WTC11 (cell line): Measurements from ENCODE around the gene DSE. TPM values are rescaled to one million over a fixed set of nuclear protein-coding genes. Genes with fewer than 3 reads are reported as not detected.

Experiments used
- ATAC-seq: fragments of 200-7000 bp; cut with Tn5 transposase; 2 replicates; pipeline ENCODE4 v1.10.0; 2021; ENCODE audit warnings: mild to moderate bottlenecking, moderate library complexity
- CTCF ChIA-PET: fragments of 300-600 bp; sonication (Branson Sonifier 250); formaldehyde crosslinking; loops from one replicate; lab custom pipeline; 2021; ENCODE audit warnings: antibody characterized with exemption; lab: Charles Lee
- POLR2A ChIA-PET: fragments of 350-600 bp; sonication (Branson Sonifier 250); formaldehyde crosslinking; loops from one replicate; lab custom pipeline; 2021; ENCODE audit warnings: antibody characterized with exemption; lab: Charles Lee
- DNase-seq: peaks from one replicate; pipeline ENCODE4 v3.0.0; 2021; ENCODE audit warnings: low spot score
- H3K27ac Mint-ChIP-seq: 2 replicates; pipeline ENCODE4 v1.8.0; 2021; ENCODE audit warnings: mixed read lengths
- H3K27me3 Mint-ChIP-seq: 2 replicates; pipeline ENCODE4 v1.8.0; 2021; ENCODE audit warnings: low read depth, mild to moderate bottlenecking, moderate library complexity, mixed read lengths
- H3K36me3 Mint-ChIP-seq: 2 replicates; pipeline ENCODE4 v1.8.0; 2021; ENCODE audit warnings: mixed read lengths
- H3K4me1 Mint-ChIP-seq: 2 replicates; pipeline ENCODE4 v1.8.0; 2022; ENCODE audit warnings: mixed read lengths
- H3K4me3 Mint-ChIP-seq: 2 replicates; pipeline ENCODE4 v1.8.0; 2021; ENCODE audit warnings: mild to moderate bottlenecking, moderate library complexity, mixed read lengths
- H3K9me3 Mint-ChIP-seq: 2 replicates; pipeline ENCODE4 v1.8.0; 2021; ENCODE audit warnings: mixed read lengths
- ATF1 ChIP-seq: sonication (generic); formaldehyde crosslinking; IDR thresholded peaks from 2 replicates; pipeline ENCODE4 v1.8.1; 2023; ENCODE audit warnings: mild to moderate bottlenecking, moderate library complexity, missing genetic modification reagents
- ETV6 ChIP-seq: sonication (generic); formaldehyde crosslinking; IDR thresholded peaks from 2 replicates; pipeline ENCODE4 v1.8.1; 2022; ENCODE audit warnings: mild to moderate bottlenecking, missing genetic modification reagents
- FOXK1 ChIP-seq: sonication (generic); formaldehyde crosslinking; IDR thresholded peaks from 2 replicates; pipeline ENCODE4 v1.8.0; 2022; ENCODE audit warnings: mild to moderate bottlenecking, moderate library complexity, missing genetic modification reagents
- GTF2I ChIP-seq: fragments of 250-450 bp; sonication (Bioruptor Pico); conservative IDR thresholded peaks from 2 replicates; pipeline ENCODE4 v1.4.0; 2021; ENCODE audit warnings: mild to moderate bottlenecking
- MXD4 ChIP-seq: fragments of 250-450 bp; sonication (Bioruptor Pico); IDR thresholded peaks from 2 replicates; pipeline ENCODE4 v1.8.0; 2021; ENCODE audit warnings: mild to moderate bottlenecking, moderate library complexity, borderline replicate concordance
- TEAD1 ChIP-seq: sonication (generic); formaldehyde crosslinking; IDR thresholded peaks from 2 replicates; pipeline ENCODE4 v1.8.0; 2022; ENCODE audit warnings: mild to moderate bottlenecking, missing genetic modification reagents
- ZNF121 ChIP-seq: sonication (generic); formaldehyde crosslinking; IDR thresholded peaks from 2 replicates; pipeline ENCODE4 v1.8.0; 2023; ENCODE audit warnings: missing genetic modification reagents
- total RNA-seq: library from RNA; stranded (reverse); gene quantifications from 3 replicates; pipeline ENCODE4 v1.2.3, GENCODE V29; 2021
- TF ChIP-seq, protein P1 (sequence below): sonication (generic); formaldehyde crosslinking; conservative IDR thresholded peaks from 2 replicates; pipeline ENCODE4 v1.8.1; 2023; ENCODE audit warnings: mild to moderate bottlenecking, low read depth, missing genetic modification reagents, moderate library complexity
- TF ChIP-seq, protein P2 (sequence below): sonication (generic); formaldehyde crosslinking; IDR thresholded peaks from 2 replicates; pipeline ENCODE4 v1.8.0; 2022; ENCODE audit warnings: mild to moderate bottlenecking, missing genetic modification reagents
- TF ChIP-seq, protein P3 (sequence below): sonication (generic); formaldehyde crosslinking; IDR thresholded peaks from 2 replicates; pipeline ENCODE4 v1.8.1; 2022; ENCODE audit warnings: mild to moderate bottlenecking, moderate library complexity, missing genetic modification reagents
- TF ChIP-seq, protein P4 (sequence below): fragments of 250-450 bp; sonication (Bioruptor Pico); conservative IDR thresholded peaks from 2 replicates; pipeline ENCODE4 v1.9.0; 2021; ENCODE audit warnings: mild to moderate bottlenecking
- TF ChIP-seq, protein P5 (sequence below): sonication (generic); formaldehyde crosslinking; IDR thresholded peaks from 2 replicates; pipeline ENCODE4 v1.8.0; 2022; ENCODE audit warnings: mild to moderate bottlenecking, missing genetic modification reagents
- TF ChIP-seq, protein P6 (sequence below): sonication (generic); formaldehyde crosslinking; IDR thresholded peaks from 2 replicates; pipeline ENCODE4 v1.8.0; 2022; ENCODE audit warnings: missing genetic modification reagents
- TF ChIP-seq, protein P7 (sequence below): sonication (generic); formaldehyde crosslinking; IDR thresholded peaks from 2 replicates; pipeline ENCODE4 v1.8.1; 2023; ENCODE audit warnings: mild to moderate bottlenecking, missing genetic modification reagents
- TF ChIP-seq, protein P8 (sequence below): sonication (generic); formaldehyde crosslinking; IDR thresholded peaks from 2 replicates; pipeline ENCODE4 v1.8.0; 2022; ENCODE audit warnings: mild to moderate bottlenecking, missing genetic modification reagents
- TF ChIP-seq, protein P9 (sequence below): sonication (generic); formaldehyde crosslinking; IDR thresholded peaks from 2 replicates; pipeline ENCODE4 v1.8.1; 2022; ENCODE audit warnings: mild to moderate bottlenecking, missing genetic modification reagents, moderate library complexity, borderline replicate concordance

Gene DSE
- total RNA-seq, 1 experiment from 2014 or later: 78.3 TPM

DNA sequence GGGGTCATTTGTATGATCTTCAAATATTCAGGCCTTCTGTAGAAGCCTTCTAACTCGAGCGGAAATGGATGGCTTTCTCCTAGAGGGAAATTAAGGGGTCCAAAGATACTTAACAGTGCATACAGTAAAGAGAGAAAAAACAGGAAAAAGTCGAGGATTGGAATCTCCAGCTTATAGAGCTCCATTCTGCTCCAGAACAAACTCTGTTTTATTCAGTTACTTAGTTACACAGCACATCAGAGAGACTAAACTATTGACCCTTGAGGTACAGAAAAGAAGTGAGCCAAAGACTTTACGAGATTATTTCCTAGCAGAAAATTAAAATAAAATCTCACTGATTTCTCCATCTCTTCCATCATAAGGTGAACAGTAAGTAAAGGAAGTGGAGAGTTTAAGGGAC lies 43.8 kb upstream of the DSE start (continued):
- TF ChIP-seq, protein P1, sequence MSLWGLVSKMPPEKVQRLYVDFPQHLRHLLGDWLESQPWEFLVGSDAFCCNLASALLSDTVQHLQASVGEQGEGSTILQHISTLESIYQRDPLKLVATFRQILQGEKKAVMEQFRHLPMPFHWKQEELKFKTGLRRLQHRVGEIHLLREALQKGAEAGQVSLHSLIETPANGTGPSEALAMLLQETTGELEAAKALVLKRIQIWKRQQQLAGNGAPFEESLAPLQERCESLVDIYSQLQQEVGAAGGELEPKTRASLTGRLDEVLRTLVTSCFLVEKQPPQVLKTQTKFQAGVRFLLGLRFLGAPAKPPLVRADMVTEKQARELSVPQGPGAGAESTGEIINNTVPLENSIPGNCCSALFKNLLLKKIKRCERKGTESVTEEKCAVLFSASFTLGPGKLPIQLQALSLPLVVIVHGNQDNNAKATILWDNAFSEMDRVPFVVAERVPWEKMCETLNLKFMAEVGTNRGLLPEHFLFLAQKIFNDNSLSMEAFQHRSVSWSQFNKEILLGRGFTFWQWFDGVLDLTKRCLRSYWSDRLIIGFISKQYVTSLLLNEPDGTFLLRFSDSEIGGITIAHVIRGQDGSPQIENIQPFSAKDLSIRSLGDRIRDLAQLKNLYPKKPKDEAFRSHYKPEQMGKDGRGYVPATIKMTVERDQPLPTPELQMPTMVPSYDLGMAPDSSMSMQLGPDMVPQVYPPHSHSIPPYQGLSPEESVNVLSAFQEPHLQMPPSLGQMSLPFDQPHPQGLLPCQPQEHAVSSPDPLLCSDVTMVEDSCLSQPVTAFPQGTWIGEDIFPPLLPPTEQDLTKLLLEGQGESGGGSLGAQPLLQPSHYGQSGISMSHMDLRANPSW (CRISPR knock-in tag): no peak
- TF ChIP-seq, all 79 proteins: peak for 0

DNA sequence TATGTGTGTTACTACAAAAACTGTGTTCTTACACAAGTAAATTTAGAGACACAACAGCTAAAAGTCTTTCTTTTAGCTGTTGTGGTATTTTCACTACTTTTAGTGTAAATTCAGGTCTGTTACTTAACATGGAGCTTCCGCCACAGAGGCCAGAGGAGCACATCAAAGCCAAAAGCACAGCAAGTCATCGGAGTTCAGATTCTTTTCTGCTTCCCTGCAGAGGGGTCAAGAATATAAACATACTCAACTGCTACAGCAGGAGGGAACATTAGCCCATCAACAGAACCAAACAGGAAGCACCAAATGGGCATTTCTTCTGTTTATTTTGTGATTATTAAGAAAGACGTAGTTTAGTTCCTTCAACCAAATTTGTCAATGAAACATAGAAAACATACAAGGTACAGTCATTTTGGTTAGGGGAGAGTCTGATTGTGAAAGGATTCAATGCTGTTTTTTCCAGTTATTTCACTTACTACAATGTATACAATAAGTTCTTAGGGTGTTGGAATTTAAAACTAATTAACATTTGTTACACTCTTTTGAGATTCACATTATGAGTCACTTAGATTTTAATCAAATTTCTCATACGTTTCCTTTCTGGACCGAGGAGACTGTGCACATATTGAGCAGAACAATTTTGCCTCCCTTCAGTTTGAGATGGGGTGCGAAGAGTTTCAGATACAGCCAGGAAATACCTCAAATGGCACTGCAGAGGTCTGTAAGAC lies 42.8 kb upstream of the DSE start:
- H3K27me3 Mint-ChIP-seq: no peaks in the 10 kb centered on the region
- ChIA-PET POLR2A (no interaction called here), CTCF (interaction anchor here (0.5 to 1.4 kb wide), 3 partner anchors 40 to 117 kb away, joined by 3 to 4 read pairs (median 3); no protein-coding TSS in a partner anchor)
- ATAC-seq (peak; percentile 64), DNase-seq (no peak)
- TF ChIP-seq FOXK1 (peak; percentile 66; the same call in 1 of the 2 replicates), ETV6 (CRISPR knock-in tag) (peak; percentile 55; the same call in 1 of the 2 replicates), TEAD1 (CRISPR knock-in tag) (peak; percentile 87; the same call in 1 of the 2 replicates), ZNF121 (CRISPR knock-in tag) (no peak)
- TF ChIP-seq, protein P2, sequence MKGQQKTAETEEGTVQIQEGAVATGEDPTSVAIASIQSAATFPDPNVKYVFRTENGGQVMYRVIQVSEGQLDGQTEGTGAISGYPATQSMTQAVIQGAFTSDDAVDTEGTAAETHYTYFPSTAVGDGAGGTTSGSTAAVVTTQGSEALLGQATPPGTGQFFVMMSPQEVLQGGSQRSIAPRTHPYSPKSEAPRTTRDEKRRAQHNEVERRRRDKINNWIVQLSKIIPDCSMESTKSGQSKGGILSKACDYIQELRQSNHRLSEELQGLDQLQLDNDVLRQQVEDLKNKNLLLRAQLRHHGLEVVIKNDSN (CRISPR knock-in tag): no peak
- TF ChIP-seq, protein P3, sequence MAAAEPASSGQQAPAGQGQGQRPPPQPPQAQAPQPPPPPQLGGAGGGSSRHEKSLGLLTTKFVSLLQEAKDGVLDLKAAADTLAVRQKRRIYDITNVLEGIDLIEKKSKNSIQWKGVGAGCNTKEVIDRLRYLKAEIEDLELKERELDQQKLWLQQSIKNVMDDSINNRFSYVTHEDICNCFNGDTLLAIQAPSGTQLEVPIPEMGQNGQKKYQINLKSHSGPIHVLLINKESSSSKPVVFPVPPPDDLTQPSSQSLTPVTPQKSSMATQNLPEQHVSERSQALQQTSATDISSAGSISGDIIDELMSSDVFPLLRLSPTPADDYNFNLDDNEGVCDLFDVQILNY (CRISPR knock-in tag): no peak
- TF ChIP-seq, protein P4, sequence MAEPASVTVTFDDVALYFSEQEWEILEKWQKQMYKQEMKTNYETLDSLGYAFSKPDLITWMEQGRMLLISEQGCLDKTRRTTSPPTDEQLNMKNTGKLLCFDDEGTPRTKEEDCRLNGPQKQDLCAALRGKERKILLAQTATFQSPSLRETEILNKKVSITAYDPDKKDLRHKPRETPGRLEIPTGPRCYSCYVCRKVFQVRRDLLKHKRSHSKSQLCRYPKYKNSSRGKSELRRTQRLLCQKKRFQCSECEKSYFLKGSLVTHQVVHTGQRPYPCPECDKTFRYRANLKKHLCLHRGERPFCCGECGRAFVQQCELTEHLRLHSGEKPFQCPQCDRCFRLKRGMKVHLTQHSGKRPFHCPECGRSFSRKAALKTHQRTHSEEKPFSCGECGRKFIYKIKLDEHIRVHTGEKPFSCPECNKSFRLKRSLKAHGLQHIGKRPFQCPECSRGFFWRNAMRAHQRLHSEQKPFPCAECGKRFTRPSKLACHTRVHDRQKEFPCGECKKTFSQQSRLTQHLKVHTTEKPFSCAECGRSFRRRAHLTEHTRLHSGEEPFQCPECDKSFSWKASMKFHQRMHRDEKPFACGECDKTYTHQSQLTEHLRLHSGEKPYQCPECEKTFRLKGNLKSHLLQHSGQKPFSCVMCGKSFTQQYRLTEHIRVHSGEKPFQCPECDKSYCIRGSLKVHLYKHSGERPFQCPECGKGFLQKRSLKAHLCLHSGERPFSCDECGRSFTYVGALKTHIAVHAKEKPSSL: no peak
- TF ChIP-seq, protein P5, sequence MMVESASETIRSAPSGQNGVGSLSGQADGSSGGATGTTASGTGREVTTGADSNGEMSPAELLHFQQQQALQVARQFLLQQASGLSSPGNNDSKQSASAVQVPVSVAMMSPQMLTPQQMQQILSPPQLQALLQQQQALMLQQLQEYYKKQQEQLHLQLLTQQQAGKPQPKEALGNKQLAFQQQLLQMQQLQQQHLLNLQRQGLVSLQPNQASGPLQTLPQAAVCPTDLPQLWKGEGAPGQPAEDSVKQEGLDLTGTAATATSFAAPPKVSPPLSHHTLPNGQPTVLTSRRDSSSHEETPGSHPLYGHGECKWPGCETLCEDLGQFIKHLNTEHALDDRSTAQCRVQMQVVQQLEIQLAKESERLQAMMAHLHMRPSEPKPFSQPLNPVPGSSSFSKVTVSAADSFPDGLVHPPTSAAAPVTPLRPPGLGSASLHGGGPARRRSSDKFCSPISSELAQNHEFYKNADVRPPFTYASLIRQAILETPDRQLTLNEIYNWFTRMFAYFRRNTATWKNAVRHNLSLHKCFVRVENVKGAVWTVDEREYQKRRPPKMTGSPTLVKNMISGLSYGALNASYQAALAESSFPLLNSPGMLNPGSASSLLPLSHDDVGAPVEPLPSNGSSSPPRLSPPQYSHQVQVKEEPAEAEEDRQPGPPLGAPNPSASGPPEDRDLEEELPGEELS (CRISPR knock-in tag): peak; percentile 88; the same call in 1 of the 2 replicates
- H3K4me3 Mint-ChIP-seq: peak overlapping the region; percentile 29
- peaks cover 9% of the 10 kb centered on the region for H3K9me3 Mint-ChIP-seq
- peak overlapping the region; percentile 90 for H3K27ac Mint-ChIP-seq
- peaks cover 66% of the 10 kb centered on the region for H3K4me1 Mint-ChIP-seq
- peaks cover 8% of the 10 kb centered on the region for H3K36me3 Mint-ChIP-seq

DNA sequence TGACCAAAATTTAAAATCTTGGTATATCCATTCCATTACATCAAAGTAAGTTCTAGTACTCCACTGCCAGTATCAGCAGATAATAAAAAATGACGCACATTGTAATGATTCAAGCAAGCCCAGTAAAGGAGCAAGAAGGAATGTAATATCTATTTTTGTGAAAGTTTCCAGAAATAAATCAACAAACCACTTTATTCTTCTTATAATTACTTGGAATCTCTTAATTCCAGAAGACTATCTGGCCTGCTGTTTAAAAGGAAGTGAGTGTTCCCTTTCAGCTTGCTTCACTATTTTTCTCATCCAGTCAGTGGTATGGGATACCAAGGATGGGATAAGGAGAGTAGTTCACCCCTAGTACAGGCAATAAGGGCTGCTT lies 42.2 kb upstream of the DSE start:
- ATAC-seq (no peak), DNase-seq (no peak)
- Mint-ChIP-seq H3K27me3 (no peaks in the 10 kb centered on the region), H3K36me3 (peaks cover 13% of the 10 kb centered on the region), H3K4me1 (peaks cover 61% of the 10 kb centered on the region), H3K9me3 (peaks cover 15% of the 10 kb centered on the region), H3K4me3 (peak overlapping the region; percentile 29), H3K27ac (peak overlapping the region; percentile 90)
- POLR2A ChIA-PET: no interaction called here
- CTCF ChIA-PET: no interaction called here
- TF ChIP-seq, protein P6, sequence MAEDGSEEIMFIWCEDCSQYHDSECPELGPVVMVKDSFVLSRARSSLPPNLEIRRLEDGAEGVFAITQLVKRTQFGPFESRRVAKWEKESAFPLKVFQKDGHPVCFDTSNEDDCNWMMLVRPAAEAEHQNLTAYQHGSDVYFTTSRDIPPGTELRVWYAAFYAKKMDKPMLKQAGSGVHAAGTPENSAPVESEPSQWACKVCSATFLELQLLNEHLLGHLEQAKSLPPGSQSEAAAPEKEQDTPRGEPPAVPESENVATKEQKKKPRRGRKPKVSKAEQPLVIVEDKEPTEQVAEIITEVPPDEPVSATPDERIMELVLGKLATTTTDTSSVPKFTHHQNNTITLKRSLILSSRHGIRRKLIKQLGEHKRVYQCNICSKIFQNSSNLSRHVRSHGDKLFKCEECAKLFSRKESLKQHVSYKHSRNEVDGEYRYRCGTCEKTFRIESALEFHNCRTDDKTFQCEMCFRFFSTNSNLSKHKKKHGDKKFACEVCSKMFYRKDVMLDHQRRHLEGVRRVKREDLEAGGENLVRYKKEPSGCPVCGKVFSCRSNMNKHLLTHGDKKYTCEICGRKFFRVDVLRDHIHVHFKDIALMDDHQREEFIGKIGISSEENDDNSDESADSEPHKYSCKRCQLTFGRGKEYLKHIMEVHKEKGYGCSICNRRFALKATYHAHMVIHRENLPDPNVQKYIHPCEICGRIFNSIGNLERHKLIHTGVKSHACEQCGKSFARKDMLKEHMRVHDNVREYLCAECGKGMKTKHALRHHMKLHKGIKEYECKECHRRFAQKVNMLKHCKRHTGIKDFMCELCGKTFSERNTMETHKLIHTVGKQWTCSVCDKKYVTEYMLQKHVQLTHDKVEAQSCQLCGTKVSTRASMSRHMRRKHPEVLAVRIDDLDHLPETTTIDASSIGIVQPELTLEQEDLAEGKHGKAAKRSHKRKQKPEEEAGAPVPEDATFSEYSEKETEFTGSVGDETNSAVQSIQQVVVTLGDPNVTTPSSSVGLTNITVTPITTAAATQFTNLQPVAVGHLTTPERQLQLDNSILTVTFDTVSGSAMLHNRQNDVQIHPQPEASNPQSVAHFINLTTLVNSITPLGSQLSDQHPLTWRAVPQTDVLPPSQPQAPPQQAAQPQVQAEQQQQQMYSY (CRISPR knock-in tag): no peak
- TF ChIP-seq, protein P7, sequence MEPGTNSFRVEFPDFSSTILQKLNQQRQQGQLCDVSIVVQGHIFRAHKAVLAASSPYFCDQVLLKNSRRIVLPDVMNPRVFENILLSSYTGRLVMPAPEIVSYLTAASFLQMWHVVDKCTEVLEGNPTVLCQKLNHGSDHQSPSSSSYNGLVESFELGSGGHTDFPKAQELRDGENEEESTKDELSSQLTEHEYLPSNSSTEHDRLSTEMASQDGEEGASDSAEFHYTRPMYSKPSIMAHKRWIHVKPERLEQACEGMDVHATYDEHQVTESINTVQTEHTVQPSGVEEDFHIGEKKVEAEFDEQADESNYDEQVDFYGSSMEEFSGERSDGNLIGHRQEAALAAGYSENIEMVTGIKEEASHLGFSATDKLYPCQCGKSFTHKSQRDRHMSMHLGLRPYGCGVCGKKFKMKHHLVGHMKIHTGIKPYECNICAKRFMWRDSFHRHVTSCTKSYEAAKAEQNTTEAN (CRISPR knock-in tag): no peak
- no peak for TF ChIP-seq GTF2I (CRISPR knock-in tag)
- no peak for TF ChIP-seq ATF1 (CRISPR knock-in tag)
- TF ChIP-seq MXD4 (CRISPR knock-in tag): no peak
- TF ChIP-seq, protein P8, sequence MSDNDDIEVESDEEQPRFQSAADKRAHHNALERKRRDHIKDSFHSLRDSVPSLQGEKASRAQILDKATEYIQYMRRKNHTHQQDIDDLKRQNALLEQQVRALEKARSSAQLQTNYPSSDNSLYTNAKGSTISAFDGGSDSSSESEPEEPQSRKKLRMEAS (CRISPR knock-in tag): no peak
- TF ChIP-seq, protein P9, sequence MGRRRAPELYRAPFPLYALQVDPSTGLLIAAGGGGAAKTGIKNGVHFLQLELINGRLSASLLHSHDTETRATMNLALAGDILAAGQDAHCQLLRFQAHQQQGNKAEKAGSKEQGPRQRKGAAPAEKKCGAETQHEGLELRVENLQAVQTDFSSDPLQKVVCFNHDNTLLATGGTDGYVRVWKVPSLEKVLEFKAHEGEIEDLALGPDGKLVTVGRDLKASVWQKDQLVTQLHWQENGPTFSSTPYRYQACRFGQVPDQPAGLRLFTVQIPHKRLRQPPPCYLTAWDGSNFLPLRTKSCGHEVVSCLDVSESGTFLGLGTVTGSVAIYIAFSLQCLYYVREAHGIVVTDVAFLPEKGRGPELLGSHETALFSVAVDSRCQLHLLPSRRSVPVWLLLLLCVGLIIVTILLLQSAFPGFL: no peak
